CD4-positive, alpha-beta T cell (primary cell): ENCODE data around the gene LANCL2. TPM values are rescaled to one million over a fixed set of nuclear protein-coding genes. Genes with fewer than 3 reads are reported as not detected.

Experiments used
- ATAC-seq: fragments of 200-7000 bp; cut with Tn5 transposase; one replicate; pipeline ENCODE4 v1.10.0; 2022; ENCODE audit warnings: mild to moderate bottlenecking; ENCODE audit not compliant: poor library complexity
- CTCF ChIA-PET: fragments of 350-600 bp; sonication (Branson Sonifier 250); formaldehyde crosslinking; loops from one replicate; lab custom pipeline; 2021; ENCODE audit warnings: antibody characterized with exemption, inconsistent platforms; lab: Charles Lee
- POLR2A ChIA-PET: fragments of 350-600 bp; sonication (Branson Sonifier 250); formaldehyde crosslinking; loops from one replicate; lab custom pipeline; 2021; ENCODE audit warnings: antibody characterized with exemption, inconsistent platforms; lab: Charles Lee
- DNase-seq, 14 experiments: peaks; one replicate each; pipeline ENCODE4 v3.0.0-alpha.2; 2013 to 2020; ENCODE audit warnings: mixed read lengths in 2 of 14
- H3K27ac ChIP-seq, 2 donors: one replicate each; pipeline versions ENCODE4 v1.5.1 to v1.7.0; 2013; ENCODE audit warnings: low read length in 2 of 2, low read depth in 1 of 2, mild to moderate bottlenecking in 1 of 2
- H3K27me3 ChIP-seq, 2 experiments: 1 replicate in 1 of 2; 2 replicates in 1 of 2; pipeline versions ENCODE4 v1.6.1 to v1.7.0; 2013; ENCODE audit warnings: low read length in 2 of 2, control low read depth in 1 of 2, mild to moderate bottlenecking in 1 of 2, moderate library complexity in 1 of 2; ENCODE audit not compliant: insufficient read depth in 2 of 2, control insufficient read depth in 1 of 2
- H3K36me3 ChIP-seq: one replicate; pipeline ENCODE4 v1.6.1; 2013; ENCODE audit warnings: low read length, control low read depth; ENCODE audit not compliant: insufficient read depth
- H3K4me1 ChIP-seq: one replicate; pipeline ENCODE4 v1.6.1; 2013; ENCODE audit warnings: low read length, control low read depth; ENCODE audit not compliant: insufficient read depth
- H3K4me3 ChIP-seq: one replicate; pipeline ENCODE4 v1.5.1; 2013; ENCODE audit warnings: mild to moderate bottlenecking, low read length, moderate library complexity
- H3K9me3 ChIP-seq, 2 experiments: 1 replicate in 1 of 2; 2 replicates in 1 of 2; pipeline versions ENCODE4 v1.6.1 to v1.7.0; 2013; ENCODE audit warnings: low read length in 2 of 2, mild to moderate bottlenecking in 2 of 2, control low read depth in 1 of 2, moderate library complexity in 1 of 2; ENCODE audit not compliant: control insufficient read depth in 1 of 2, insufficient read depth in 1 of 2
- H3K27ac Mint-ChIP-seq: one replicate; pipeline ENCODE4 v1.8.0; 2020; ENCODE audit warnings: mixed read lengths
- H3K27me3 Mint-ChIP-seq: one replicate; pipeline ENCODE4 v1.8.0; 2021; ENCODE audit warnings: mixed read lengths
- H3K36me3 Mint-ChIP-seq: one replicate; pipeline ENCODE4 v1.8.0; 2021; ENCODE audit warnings: low read depth, mixed read lengths
- H3K4me1 Mint-ChIP-seq: one replicate; pipeline ENCODE4 v1.8.0; 2021; ENCODE audit warnings: low read depth, mixed read lengths
- H3K4me3 Mint-ChIP-seq: one replicate; pipeline ENCODE4 v1.8.0; 2020; ENCODE audit warnings: mild to moderate bottlenecking, mixed read lengths
- H3K9me3 Mint-ChIP-seq: one replicate; pipeline ENCODE4 v1.8.0; 2020; ENCODE audit warnings: mixed read lengths
- CTCF ChIP-seq: fragments of 200-600 bp; IDR thresholded peaks from one replicate; pipeline ENCODE4 v1.8.0; 2022; ENCODE audit warnings: antibody characterized with exemption, mild to moderate bottlenecking
- intact Hi-C, 2 experiments: fragments of 100-400 bp; cut with DNase I in 1 of 2; cut with micrococcal nuclease in 1 of 2; formaldehyde crosslinking; loops; one replicate each; pipeline versions ENCODE4 v1.15.1 to v1.9.0; 2023 to 2025; cut with DNase I, micrococcal nuclease
- total RNA-seq, 174 experiments: library from RNA in 2 of 174; stranded (reverse) in 2 of 174; gene quantifications; one replicate each; pipeline ENCODE4 v1.2.3 and lab custom pipeline; 2021 to 2026

Gene LANCL2
- total RNA-seq, 2 experiments from 2014 or later = 7.1 to 9.0 TPM

DNA sequence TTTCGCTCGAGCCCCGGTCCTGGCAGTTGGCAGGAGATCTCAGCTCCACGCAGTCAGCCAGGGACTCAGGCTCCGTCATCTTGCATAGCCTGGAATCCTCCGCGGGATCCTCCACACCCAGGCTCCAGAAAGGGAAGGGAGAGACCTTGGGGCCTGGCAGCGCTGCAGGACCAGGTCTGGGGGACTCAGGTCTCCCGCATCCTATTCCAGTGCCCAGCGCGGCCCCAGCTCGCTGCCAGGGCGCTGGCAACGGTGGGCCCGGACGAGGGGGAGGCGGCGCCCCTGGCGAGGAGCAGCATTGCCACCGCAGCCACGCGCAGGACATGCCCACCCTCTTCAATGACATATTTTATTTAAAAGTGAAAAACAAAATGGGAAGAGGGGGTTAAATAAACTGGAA, 83.4 kb downstream of the LANCL2 start:
- ChIA-PET CTCF (no interaction called here), POLR2A (no interaction called here)
- no peaks in the 10 kb centered on the region for H3K9me3 Mint-ChIP-seq
- Histone ChIP-seq H3K27ac (no peak overlapping the region), H3K27me3 (no peaks in the 10 kb centered on the region), H3K36me3 (peaks cover 2% of the 10 kb centered on the region), H3K4me3 (no peak overlapping the region), H3K4me1 (peaks cover 11% of the 10 kb centered on the region), H3K9me3 (peaks cover 0 to 18% of the 10 kb centered on the region in 2 experiments)
- ATAC-seq = no peak
- peaks cover 52% of the 10 kb centered on the region for H3K4me1 Mint-ChIP-seq
- intact Hi-C loops = no loop called here
- no peak overlapping the region for H3K4me3 Mint-ChIP-seq
- no peak for DNase-seq
- no peak overlapping the region for H3K27ac Mint-ChIP-seq
- no peak for TF ChIP-seq CTCF
- H3K36me3 Mint-ChIP-seq = peaks cover 15% of the 10 kb centered on the region
- no peaks in the 10 kb centered on the region for H3K27me3 Mint-ChIP-seq

DNA sequence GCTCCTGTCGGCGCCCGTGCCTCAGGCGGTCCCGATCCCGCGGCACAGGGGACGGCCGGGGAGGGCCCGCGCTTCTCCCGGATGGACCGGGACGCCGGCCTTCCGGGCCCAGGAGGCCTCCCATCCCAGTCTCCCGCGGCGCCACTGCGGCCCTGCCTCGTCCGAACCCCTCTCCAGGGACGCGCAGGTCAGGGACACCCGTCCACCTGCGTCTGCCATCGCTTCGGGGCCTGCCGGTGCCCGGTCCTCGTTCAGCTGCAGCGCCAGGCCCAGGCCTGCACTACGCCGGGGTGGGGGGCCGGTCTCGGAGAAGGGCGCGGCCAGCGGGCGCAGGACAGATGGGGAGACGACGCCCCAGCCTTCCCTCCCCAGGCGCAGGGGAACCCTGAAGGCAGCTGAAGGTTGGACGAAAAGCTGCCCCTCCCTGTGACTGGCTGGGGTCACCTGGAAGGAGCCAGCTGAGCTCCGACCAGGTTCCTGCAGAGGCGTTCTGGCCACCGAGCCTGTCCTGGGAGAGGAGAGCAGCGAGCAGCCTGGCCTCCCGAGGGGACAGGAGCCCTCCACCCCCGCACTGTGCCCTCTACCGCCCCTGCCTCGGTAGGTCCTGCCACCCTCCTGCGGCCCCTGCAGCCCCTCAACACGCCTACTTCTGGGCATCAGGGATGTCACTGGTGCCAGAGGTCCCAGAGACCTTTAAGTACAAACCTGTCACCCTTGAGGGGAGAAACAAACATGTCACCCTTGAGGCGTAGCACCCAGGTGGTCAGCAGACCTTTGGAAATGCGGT, 84.3 kb downstream of the LANCL2 start:
- peaks cover 15% of the 10 kb centered on the region for H3K36me3 Mint-ChIP-seq
- CTCF ChIA-PET = no interaction called here
- H3K4me1 Mint-ChIP-seq = peaks cover 56% of the 10 kb centered on the region

DNA sequence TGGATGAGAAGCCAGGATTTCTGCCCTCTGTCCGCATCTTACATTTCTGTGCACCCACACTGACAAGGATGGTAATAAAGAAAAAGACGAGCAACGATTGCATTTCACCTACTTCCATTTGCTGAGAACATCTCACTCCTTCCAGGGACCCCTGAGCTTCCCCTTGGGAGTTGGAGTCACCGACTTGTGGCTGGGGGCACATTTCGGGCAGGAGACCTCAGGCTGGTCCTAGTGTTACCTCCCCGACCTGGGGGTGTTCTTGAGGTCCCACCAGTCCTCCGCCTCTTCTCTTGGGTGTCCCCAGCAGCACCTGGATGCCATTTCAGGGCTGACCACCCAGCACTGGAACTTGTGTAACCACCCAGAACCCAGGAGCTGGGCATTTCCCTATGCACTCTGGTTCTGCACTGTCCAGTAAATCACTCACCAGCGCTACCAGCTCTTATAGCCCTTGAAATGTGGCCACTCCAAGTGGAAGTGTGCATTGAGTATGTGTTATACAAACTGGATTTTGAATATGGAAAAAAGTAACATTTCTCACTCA, 84.9 kb downstream of the LANCL2 start:
- Histone ChIP-seq H3K36me3 (peaks cover 2% of the 10 kb centered on the region), H3K9me3 (peaks cover 0 to 18% of the 10 kb centered on the region in 2 experiments), H3K27ac (no peak overlapping the region), H3K27me3 (no peaks in the 10 kb centered on the region), H3K4me3 (no peak overlapping the region), H3K4me1 (peaks cover 11% of the 10 kb centered on the region)
- Mint-ChIP-seq H3K4me1 (peaks cover 55% of the 10 kb centered on the region), H3K4me3 (no peak overlapping the region), H3K27ac (no peak overlapping the region), H3K9me3 (no peaks in the 10 kb centered on the region), H3K27me3 (no peaks in the 10 kb centered on the region), H3K36me3 (peaks cover 19% of the 10 kb centered on the region)
- DNase-seq (no peak), ATAC-seq (no peak)
- intact Hi-C loops = no loop called here
- TF ChIP-seq CTCF = no peak
- CTCF ChIA-PET = no interaction called here
- POLR2A ChIA-PET = interaction anchor here (0.8 to 1.3 kb wide), 3 partner anchors 11 to 35 kb away, joined by 3 read pairs; no protein-coding TSS in a partner anchor

More for the DNA sequence above, 84.3 kb downstream of the LANCL2 start:
- intact Hi-C loops = no loop called here
- Histone ChIP-seq H3K4me3 (no peak overlapping the region), H3K4me1 (peaks cover 11% of the 10 kb centered on the region), H3K9me3 (peaks cover 0 to 18% of the 10 kb centered on the region in 2 experiments), H3K27me3 (no peaks in the 10 kb centered on the region), H3K27ac (no peak overlapping the region), H3K36me3 (peaks cover 2% of the 10 kb centered on the region)
- ATAC-seq (no peak), DNase-seq (no peak)
- Mint-ChIP-seq H3K27me3 (no peaks in the 10 kb centered on the region), H3K27ac (no peak overlapping the region), H3K9me3 (no peaks in the 10 kb centered on the region), H3K4me3 (no peak overlapping the region)
- POLR2A ChIA-PET = interaction anchor here (1.0 to 1.3 kb wide), 2 partner anchors 10 to 20 kb away, joined by 3 read pairs; no protein-coding TSS in a partner anchor
- TF ChIP-seq CTCF = no peak
